ENCODE data around the gene LYPD5.

GRCh38 chr19:43814663-43815352 is 12.6 kb upstream of the LYPD5 start:
- TF ChIP-seq CTCF (IDR thresholded peaks at IDR 0.05) = no peak
- no peak for TF ChIP-seq POLR2A (IDR thresholded peaks at IDR 0.05)
